ENCODE data around the gene ALG2.

DNA sequence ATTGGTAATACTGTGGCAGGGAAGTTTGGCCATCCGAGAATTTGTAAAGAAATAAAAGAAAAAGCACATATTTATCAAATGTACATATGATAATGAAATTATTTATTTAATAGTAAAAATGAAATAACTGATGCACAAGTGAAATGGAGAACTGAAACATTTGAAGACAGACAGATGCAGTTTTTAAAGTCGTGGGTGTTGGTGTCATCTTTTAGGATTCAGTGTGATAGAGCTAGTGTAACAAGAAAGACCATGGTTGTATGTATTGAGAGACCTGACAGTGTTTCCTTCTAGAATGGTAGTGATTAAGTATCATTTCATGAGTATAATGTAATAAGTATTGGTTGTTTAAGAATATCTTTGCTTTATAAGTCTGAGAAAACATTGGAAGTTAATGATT is 2.7 kb upstream of the ALG2 start:
- TF ChIP-seq POLR2A (IDR thresholded peaks at IDR 0.05; ENCODE audit: low read depth, low read length) (no peak), RAD21 (IDR thresholded peaks at IDR 0.05; ENCODE audit: low read length) (no peak), FOS (IDR thresholded peaks at IDR 0.05; ENCODE audit: low read depth, low read length) (no peak), NFE2L2 (IDR thresholded peaks at IDR 0.05; ENCODE audit: low read depth, low read length) (no peak), MAFK (IDR thresholded peaks at IDR 0.05; ENCODE audit: low read depth, low read length) (no peak), CHD1 (IDR thresholded peaks at IDR 0.05; ENCODE audit: low read depth, low read length) (no peak), SMC3 (IDR thresholded peaks at IDR 0.05; ENCODE audit: low read depth, low read length) (no peak), MXI1 (IDR thresholded peaks at IDR 0.05; ENCODE audit: borderline replicate concordance, low read depth, low read length) (no peak), BHLHE40 (IDR thresholded peaks at IDR 0.05; ENCODE audit: low read depth, low read length) (no peak), CEBPB (IDR thresholded peaks at IDR 0.05; ENCODE audit: low read depth, low read length) (no peak), RFX5 (IDR thresholded peaks at IDR 0.05; ENCODE audit: low read depth, low read length) (no peak)
- TF ChIP-seq, protein P1, sequence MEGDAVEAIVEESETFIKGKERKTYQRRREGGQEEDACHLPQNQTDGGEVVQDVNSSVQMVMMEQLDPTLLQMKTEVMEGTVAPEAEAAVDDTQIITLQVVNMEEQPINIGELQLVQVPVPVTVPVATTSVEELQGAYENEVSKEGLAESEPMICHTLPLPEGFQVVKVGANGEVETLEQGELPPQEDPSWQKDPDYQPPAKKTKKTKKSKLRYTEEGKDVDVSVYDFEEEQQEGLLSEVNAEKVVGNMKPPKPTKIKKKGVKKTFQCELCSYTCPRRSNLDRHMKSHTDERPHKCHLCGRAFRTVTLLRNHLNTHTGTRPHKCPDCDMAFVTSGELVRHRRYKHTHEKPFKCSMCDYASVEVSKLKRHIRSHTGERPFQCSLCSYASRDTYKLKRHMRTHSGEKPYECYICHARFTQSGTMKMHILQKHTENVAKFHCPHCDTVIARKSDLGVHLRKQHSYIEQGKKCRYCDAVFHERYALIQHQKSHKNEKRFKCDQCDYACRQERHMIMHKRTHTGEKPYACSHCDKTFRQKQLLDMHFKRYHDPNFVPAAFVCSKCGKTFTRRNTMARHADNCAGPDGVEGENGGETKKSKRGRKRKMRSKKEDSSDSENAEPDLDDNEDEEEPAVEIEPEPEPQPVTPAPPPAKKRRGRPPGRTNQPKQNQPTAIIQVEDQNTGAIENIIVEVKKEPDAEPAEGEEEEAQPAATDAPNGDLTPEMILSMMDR (conservative IDR thresholded peaks at IDR 0.05; ENCODE audit: low read depth, low read length), result no peak
- TF ChIP-seq, protein P2, sequence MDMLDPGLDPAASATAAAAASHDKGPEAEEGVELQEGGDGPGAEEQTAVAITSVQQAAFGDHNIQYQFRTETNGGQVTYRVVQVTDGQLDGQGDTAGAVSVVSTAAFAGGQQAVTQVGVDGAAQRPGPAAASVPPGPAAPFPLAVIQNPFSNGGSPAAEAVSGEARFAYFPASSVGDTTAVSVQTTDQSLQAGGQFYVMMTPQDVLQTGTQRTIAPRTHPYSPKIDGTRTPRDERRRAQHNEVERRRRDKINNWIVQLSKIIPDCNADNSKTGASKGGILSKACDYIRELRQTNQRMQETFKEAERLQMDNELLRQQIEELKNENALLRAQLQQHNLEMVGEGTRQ (IDR thresholded peaks at IDR 0.05; ENCODE audit: low read depth, low read length), result no peak
